ENCODE data around the gene TMEM117. TPM values are rescaled to one million over a fixed set of nuclear protein-coding genes. Genes with fewer than 3 reads are reported as not detected.
"Not testable (repeated sequence)": the region's sequence is repeated elsewhere in the genome, so short reads cannot be mapped to it uniquely, and the experiment has no call there.

TMEM117 gene
- total RNA-seq, 1 donor from 2014 or later, result 12.4 TPM

GRCh38 chr12:44377443-44378187, 541.7 kb downstream of the TMEM117 start:
- H3K4me3 ChIP-seq (ENCODE audit: low read depth, low read length), result no peak overlapping the region
- no peak for TF ChIP-seq CTCF (IDR thresholded peaks at IDR 0.05; ENCODE audit: insufficient read depth, low read length, poor library complexity, severe bottlenecking)
- H3K27me3 ChIP-seq (ENCODE audit: control insufficient read depth, insufficient read depth, low read length), result no peaks in the 10 kb centered on the region
- no peak for DNase-seq (ENCODE audit: low read depth)
- no peaks in the 10 kb centered on the region for H3K36me3 ChIP-seq (ENCODE audit: control insufficient read depth, insufficient read depth, low read length)

DNA sequence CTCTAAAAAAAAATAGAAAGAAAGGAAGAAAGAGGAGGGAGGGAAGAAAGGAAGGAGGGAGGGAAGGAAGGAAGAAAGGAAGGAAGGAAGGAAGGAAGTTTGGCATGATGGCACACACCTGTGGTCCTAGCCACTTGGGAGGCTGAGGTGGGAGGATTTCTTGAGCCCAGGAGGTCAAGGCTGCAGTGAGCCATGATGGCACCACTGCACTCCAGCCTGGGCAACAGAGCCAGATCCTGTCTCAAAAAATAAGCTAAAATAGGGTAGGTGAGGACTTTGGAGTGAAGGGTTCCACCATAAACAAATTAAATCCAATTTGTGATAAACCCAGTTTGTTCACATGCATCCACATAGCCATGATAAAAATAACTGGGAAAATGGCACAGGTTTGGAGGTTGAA, 543.2 kb downstream of the TMEM117 start:
- H3K36me3 ChIP-seq (ENCODE audit: control insufficient read depth, insufficient read depth, low read length); H3K4me3 ChIP-seq (ENCODE audit: low read depth, low read length); DNase-seq (ENCODE audit: low read depth); H3K27me3 ChIP-seq (ENCODE audit: control insufficient read depth, insufficient read depth, low read length): not testable (repeated sequence)

- no peak for DNase-seq (ENCODE audit: low read depth)
- no peak for TF ChIP-seq CTCF (IDR thresholded peaks at IDR 0.05; ENCODE audit: insufficient read depth, low read length, poor library complexity, severe bottlenecking)
- H3K36me3 ChIP-seq (ENCODE audit: control insufficient read depth, insufficient read depth, low read length), result no peaks in the 10 kb centered on the region
- no peaks in the 10 kb centered on the region for H3K27me3 ChIP-seq (ENCODE audit: control insufficient read depth, insufficient read depth, low read length)
- H3K4me3 ChIP-seq (ENCODE audit: low read depth, low read length), result no peak overlapping the region
Measured at GRCh38 chr12:44379831-44380230, 544.0 kb downstream of the TMEM117 start.

DNA sequence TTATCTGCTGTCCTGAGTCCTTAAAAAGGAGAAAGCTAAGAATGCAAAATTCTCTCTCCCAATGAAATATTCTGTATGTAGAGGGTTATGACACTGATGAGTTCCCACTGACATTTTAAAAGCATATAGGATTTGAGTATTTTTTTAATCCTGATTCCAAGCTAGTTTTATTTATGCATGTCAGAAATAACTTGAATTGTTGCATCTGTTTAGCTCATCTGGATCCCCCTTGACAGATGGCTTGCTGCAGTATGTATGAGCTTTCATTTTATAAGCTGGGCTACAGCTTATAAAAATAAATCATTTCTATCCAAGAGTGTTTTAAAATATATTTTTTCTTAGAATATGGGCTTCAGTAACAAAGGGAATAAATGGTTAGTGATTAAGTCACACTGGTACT, 545.0 kb downstream of the TMEM117 start:
- no peak for TF ChIP-seq CTCF (IDR thresholded peaks at IDR 0.05; ENCODE audit: insufficient read depth, low read length, poor library complexity, severe bottlenecking)
- Histone ChIP-seq H3K27me3 (ENCODE audit: control insufficient read depth, insufficient read depth, low read length) (no peaks in the 10 kb centered on the region), H3K4me3 (ENCODE audit: low read depth, low read length) (no peak overlapping the region), H3K36me3 (ENCODE audit: control insufficient read depth, insufficient read depth, low read length) (no peaks in the 10 kb centered on the region)
- DNase-seq (ENCODE audit: low read depth), result no peak

- no peak overlapping the region for H3K4me3 ChIP-seq (ENCODE audit: low read depth, low read length)
- TF ChIP-seq CTCF (IDR thresholded peaks at IDR 0.05; ENCODE audit: insufficient read depth, low read length, poor library complexity, severe bottlenecking), result no peak
- no peak for DNase-seq (ENCODE audit: low read depth)
- no peaks in the 10 kb centered on the region for H3K36me3 ChIP-seq (ENCODE audit: control insufficient read depth, insufficient read depth, low read length)
- no peaks in the 10 kb centered on the region for H3K27me3 ChIP-seq (ENCODE audit: control insufficient read depth, insufficient read depth, low read length)
Measured at GRCh38 chr12:44381341-44381740, 545.5 kb downstream of the TMEM117 start.

DNA sequence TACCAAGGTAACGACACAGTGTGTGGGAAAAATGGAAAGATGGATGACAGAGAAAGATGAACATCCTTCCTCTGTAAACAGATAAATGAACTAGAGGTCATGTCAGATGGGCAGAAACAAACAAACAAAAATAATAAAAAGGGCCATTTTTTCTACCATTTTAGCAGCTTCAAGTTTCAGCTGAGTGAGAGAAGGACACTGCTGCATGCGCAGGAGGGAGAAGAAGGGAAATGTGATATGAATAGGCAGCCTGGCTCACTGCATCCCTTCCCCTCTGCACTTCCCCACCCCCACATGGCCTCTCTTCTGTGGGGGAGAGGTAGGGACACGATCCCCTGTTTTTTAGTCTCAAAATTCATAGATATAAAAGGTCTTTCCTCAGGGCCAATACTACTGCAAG, 548.3 kb downstream of the TMEM117 start:
- no peak for TF ChIP-seq CTCF (IDR thresholded peaks at IDR 0.05; ENCODE audit: insufficient read depth, low read length, poor library complexity, severe bottlenecking)

More for the DNA sequence above, 548.3 kb downstream of the TMEM117 start:
- Histone ChIP-seq H3K36me3 (ENCODE audit: control insufficient read depth, insufficient read depth, low read length) (no peaks in the 10 kb centered on the region), H3K27me3 (ENCODE audit: control insufficient read depth, insufficient read depth, low read length) (no peaks in the 10 kb centered on the region), H3K4me3 (ENCODE audit: low read depth, low read length) (no peak overlapping the region)
- DNase-seq (ENCODE audit: low read depth), result no peak

All from kidney epithelial cell (primary cell).